AG04449 (cell line): ENCODE results near the gene SMAD3.

Source experiments
- CTCF ChIA-PET: fragments of 350-600 bp; formaldehyde crosslinking; extraction: SDS; loops from one replicate; lab custom pipeline; 2021; ENCODE audit warnings: antibody characterized with exemption; lab: Yijun Ruan, JAX
- POLR2A ChIA-PET: fragments of 400-600, 350-600 bp; formaldehyde crosslinking; extraction: SDS; loops from one replicate; lab custom pipeline; 2020; ENCODE audit warnings: antibody characterized with exemption, inconsistent platforms; lab: Yijun Ruan, JAX
- DNase-seq: peaks from one replicate; pipeline ENCODE4 v3.0.0-alpha.2; 2010; ENCODE audit warnings: low read depth, low spot score
- H3K4me3 ChIP-seq: 2 replicates; pipeline ENCODE4 v1.5.1; 2011; ENCODE audit warnings: low read depth, mild to moderate bottlenecking, control low read depth, low read length
- CTCF ChIP-seq: IDR thresholded peaks from one replicate; pipeline ENCODE4 v1.5.1; 2011; ENCODE audit warnings: mild to moderate bottlenecking, moderate library complexity, low read length, control low read depth, inconsistent platforms; ENCODE audit not compliant: insufficient read depth; ENCODE audit errors: missing control alignments

Gene SMAD3

GRCh38 chr15:67193223-67193990, 128.0 kb downstream of the SMAD3 start:
- DNase-seq: no peak
- no peak overlapping the region for H3K4me3 ChIP-seq
- POLR2A ChIA-PET: interaction anchor here (0.6 kb wide), 1 partner anchor 169 kb away, joined by 4 read pairs; no protein-coding TSS in a partner anchor
- TF ChIP-seq CTCF: no peak
- CTCF ChIA-PET: no interaction called here

- ChIA-PET POLR2A (interaction anchor here (0.6 kb wide), 1 partner anchor 170 kb away, joined by 4 read pairs; no protein-coding TSS in a partner anchor), CTCF (no interaction called here)
- no peak overlapping the region for H3K4me3 ChIP-seq
- TF ChIP-seq CTCF: no peak
- DNase-seq: no peak
Observed at GRCh38 chr15:67194171-67195114, 129.0 kb downstream of the SMAD3 start.

GRCh38 chr15:67195305-67195704, 129.9 kb downstream of the SMAD3 start:
- ChIA-PET CTCF (no interaction called here), POLR2A (no interaction called here)
- no peak for TF ChIP-seq CTCF
- DNase-seq: no peak
- no peak overlapping the region for H3K4me3 ChIP-seq

GRCh38 chr15:67196222-67196621, 130.8 kb downstream of the SMAD3 start:
- TF ChIP-seq CTCF: no peak
- DNase-seq: no peak
- CTCF ChIA-PET: no interaction called here
- H3K4me3 ChIP-seq: no peak overlapping the region
- POLR2A ChIA-PET: no interaction called here

GRCh38 chr15:67196672-67197363, 131.4 kb downstream of the SMAD3 start:
- POLR2A ChIA-PET: no interaction called here
- DNase-seq: peak; percentile 80

More at GRCh38 chr15:67196672-67197363, 131.4 kb downstream of the SMAD3 start:
- no peak for TF ChIP-seq CTCF
- no peak overlapping the region for H3K4me3 ChIP-seq
- CTCF ChIA-PET: no interaction called here
